Measurements from ENCODE around the gene SLC41A2.

SLC41A2 gene

DNA sequence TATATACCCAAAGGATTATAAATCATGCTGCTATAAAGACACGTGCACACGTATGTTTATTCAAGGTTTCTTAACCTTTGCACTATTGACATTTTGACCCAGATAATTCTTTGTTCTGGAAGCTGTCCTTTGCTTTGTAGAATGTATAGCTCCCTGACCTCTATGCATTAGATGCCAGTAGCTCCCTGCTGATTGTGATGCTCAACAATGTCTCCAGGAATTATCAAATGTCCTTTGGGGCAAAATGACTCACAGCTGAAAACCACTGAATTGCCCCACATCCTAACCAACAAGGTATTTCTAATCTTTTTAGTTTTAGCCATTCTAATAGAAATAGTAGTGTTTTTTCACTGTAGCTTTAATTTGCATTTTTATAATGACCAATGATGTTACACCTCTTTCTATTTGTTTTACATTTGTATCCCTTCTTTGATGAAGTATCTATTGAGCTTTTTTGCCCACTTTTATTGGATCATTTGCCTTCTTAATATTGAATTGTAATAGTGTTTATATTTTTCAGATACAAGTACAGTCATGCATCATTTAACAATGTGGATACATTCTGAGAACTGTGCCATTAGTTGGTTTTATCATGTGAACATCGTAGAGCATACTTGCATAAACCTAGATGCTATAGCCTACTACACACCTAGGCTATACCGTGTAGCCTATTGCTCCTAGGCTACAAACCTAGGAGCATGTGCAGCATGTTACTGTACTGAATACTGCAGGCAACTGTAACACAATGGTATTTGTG, 17.7 kb upstream of the SLC41A2 start:
- no peak for DNase-seq (ENCODE audit: low read depth in 1 of 2, low spot score in 1 of 2)
- in situ Hi-C loops (cut with HindIII; ENCODE audit: low pct_unique_long_range_greater_than_20kb, low sequenced_read_pairs) = no loop called here
- no peak for TF ChIP-seq JUND (IDR thresholded peaks at IDR 0.05; ENCODE audit: low read depth)

GRCh38 chr12:104974626-104975290, 16.7 kb upstream of the SLC41A2 start:
- peak in 1 of 2 experiments; percentile 50 for DNase-seq (ENCODE audit: low read depth in 1 of 2, low spot score in 1 of 2)
- no peak for TF ChIP-seq JUND (IDR thresholded peaks at IDR 0.05; ENCODE audit: low read depth)
- in situ Hi-C loops (cut with HindIII; ENCODE audit: low pct_unique_long_range_greater_than_20kb, low sequenced_read_pairs) = no loop called here

GRCh38 chr12:104973250-104973649, 15.2 kb upstream of the SLC41A2 start:
- no peak for TF ChIP-seq JUND (IDR thresholded peaks at IDR 0.05; ENCODE audit: low read depth)
- no peak for DNase-seq (ENCODE audit: low read depth in 1 of 2, low spot score in 1 of 2)
- in situ Hi-C loops (cut with HindIII; ENCODE audit: low pct_unique_long_range_greater_than_20kb, low sequenced_read_pairs) = no loop called here

GRCh38 chr12:104971306-104971705, 13.2 kb upstream of the SLC41A2 start:
- DNase-seq (ENCODE audit: low read depth in 1 of 2, low spot score in 1 of 2) = no peak
- in situ Hi-C loops (cut with HindIII; ENCODE audit: low pct_unique_long_range_greater_than_20kb, low sequenced_read_pairs) = no loop called here
- TF ChIP-seq JUND (IDR thresholded peaks at IDR 0.05; ENCODE audit: low read depth) = no peak

DNA sequence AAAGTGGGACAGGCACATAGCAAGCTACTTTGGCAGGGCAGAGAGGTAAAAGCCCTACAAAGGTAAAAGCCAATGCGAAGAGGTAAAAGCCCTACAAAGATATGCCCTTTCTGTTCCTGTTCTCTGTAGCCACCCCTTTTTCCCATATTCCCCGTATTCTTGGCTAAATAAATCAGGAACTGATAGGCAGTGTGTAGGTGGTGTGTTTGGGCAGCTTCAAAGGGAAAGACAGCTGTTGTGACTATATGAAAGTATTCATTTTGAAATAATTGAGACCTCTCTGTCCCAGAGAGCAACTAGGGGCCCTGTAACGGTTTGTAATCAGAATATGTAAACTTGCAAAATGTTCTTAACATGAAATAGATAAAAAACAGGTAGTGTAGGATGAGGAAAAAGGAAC, 11.3 kb upstream of the SLC41A2 start:
- TF ChIP-seq JUND (IDR thresholded peaks at IDR 0.05; ENCODE audit: low read depth) = no peak
- no peak for DNase-seq (ENCODE audit: low read depth in 1 of 2, low spot score in 1 of 2)
- in situ Hi-C loops (cut with HindIII; ENCODE audit: low pct_unique_long_range_greater_than_20kb, low sequenced_read_pairs) = no loop called here

GRCh38 chr12:104966677-104967076, 8.6 kb upstream of the SLC41A2 start:
- no peak for DNase-seq (ENCODE audit: low read depth in 1 of 2, low spot score in 1 of 2)
- in situ Hi-C loops (cut with HindIII; ENCODE audit: low pct_unique_long_range_greater_than_20kb, low sequenced_read_pairs) = no loop called here
- TF ChIP-seq JUND (IDR thresholded peaks at IDR 0.05; ENCODE audit: low read depth) = no peak

GRCh38 chr12:104964856-104965205, 6.7 kb upstream of the SLC41A2 start:
- TF ChIP-seq JUND (IDR thresholded peaks at IDR 0.05; ENCODE audit: low read depth) = no peak
- DNase-seq (ENCODE audit: low read depth in 1 of 2, low spot score in 1 of 2) = no peak
- in situ Hi-C loops (cut with HindIII; ENCODE audit: low pct_unique_long_range_greater_than_20kb, low sequenced_read_pairs) = no loop called here

DNA sequence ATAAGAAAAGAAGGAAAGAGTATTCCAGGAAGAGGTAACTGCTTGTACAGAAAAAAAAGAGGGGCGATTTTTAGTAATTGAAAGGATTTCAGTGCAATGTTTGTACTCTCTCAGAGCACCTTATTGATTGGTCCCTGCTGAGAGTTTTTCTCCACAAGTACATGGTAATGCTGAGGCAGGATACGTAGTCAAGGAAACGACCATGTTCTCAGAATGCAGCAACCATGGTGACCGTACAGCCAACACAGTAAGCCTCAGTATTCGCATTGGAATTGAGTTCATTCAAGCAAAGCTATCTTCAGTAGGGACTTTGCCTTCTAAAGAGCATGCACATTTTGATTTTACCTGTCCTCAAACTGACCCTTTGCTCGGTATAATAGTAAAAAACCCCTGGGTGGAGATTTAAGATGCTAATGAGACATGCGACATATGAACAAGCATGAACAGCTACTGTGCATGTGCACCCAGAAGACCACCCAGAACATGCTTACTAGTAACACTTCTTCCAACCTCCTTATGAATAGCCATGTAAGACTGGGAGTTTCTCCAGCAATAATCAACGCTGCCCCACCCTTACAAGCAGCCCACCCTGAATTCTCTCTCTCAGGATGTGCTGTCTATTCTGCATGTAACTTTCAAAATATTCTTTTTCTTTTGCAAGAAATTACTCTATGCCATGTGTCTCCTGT, 6.2 kb upstream of the SLC41A2 start:
- no peak for DNase-seq (ENCODE audit: low read depth in 1 of 2, low spot score in 1 of 2)
- TF ChIP-seq JUND (IDR thresholded peaks at IDR 0.05; ENCODE audit: low read depth) = no peak
- in situ Hi-C loops (cut with HindIII; ENCODE audit: low pct_unique_long_range_greater_than_20kb, low sequenced_read_pairs) = no loop called here

- in situ Hi-C loops (cut with HindIII; ENCODE audit: low pct_unique_long_range_greater_than_20kb, low sequenced_read_pairs) = no loop called here
- TF ChIP-seq JUND (IDR thresholded peaks at IDR 0.05; ENCODE audit: low read depth) = no peak
- no peak for DNase-seq (ENCODE audit: low read depth in 1 of 2, low spot score in 1 of 2)
These were observed 5.7 kb upstream of the SLC41A2 start for GRCh38 chr12:104963757-104964156.

- in situ Hi-C loops (cut with HindIII; ENCODE audit: low pct_unique_long_range_greater_than_20kb, low sequenced_read_pairs) = no loop called here
- no peak for TF ChIP-seq JUND (IDR thresholded peaks at IDR 0.05; ENCODE audit: low read depth)
- no peak for DNase-seq (ENCODE audit: low read depth in 1 of 2, low spot score in 1 of 2)
These were observed 2.4 kb upstream of the SLC41A2 start for GRCh38 chr12:104960464-104960863.

DNA sequence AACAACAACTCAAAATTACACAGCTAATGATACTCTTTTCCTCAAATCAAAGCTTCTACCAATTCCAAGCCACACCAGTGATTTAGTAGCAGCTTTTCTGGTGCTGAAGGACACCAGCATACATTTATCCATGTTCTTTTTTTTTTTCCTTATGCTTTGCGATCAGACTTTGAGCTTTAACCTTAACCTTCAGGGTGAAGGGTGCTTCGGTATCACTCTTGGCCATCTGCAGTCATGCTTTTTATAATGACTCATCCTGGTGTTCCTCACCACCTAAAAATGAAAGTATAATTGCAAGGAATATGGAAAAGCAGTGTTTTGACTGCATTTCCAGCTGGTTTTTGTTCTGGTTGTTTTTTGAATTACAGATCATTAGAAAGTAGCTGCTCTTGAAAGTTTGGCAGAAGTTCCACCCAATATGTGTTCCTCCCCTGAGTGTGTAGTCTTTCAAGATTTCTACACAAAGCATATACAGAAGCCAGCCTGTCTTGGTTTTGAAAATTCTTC, 1.3 kb upstream of the SLC41A2 start:
- no peak for TF ChIP-seq JUND (IDR thresholded peaks at IDR 0.05; ENCODE audit: low read depth)
- in situ Hi-C loops (cut with HindIII; ENCODE audit: low pct_unique_long_range_greater_than_20kb, low sequenced_read_pairs) = no loop called here
- DNase-seq (ENCODE audit: low read depth in 1 of 2, low spot score in 1 of 2) = no peak

GRCh38 chr12:104958805-104959334, 780 bp upstream of the SLC41A2 start:
- in situ Hi-C loops (cut with HindIII; ENCODE audit: low pct_unique_long_range_greater_than_20kb, low sequenced_read_pairs) = no loop called here
- peak in 1 of 2 experiments; percentile 79 for DNase-seq (ENCODE audit: low read depth in 1 of 2, low spot score in 1 of 2)
- TF ChIP-seq JUND (IDR thresholded peaks at IDR 0.05; ENCODE audit: low read depth) = no peak

DNA sequence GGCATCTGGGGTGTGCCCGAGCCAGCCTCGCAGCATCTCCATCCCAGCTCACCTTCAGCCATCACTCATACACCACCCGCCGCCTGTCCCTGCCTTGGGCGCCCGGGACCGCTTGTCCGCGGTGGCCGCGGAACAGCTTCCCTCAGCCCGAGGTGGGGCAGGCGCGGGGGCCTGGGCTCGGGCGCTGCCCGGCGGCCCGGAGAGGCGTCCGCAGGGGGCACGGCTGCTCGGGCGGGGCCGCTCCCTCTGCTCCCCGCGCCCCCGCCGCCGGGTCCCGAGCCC, 430 bp downstream of the SLC41A2 start:
- TF ChIP-seq JUND (IDR thresholded peaks at IDR 0.05; ENCODE audit: low read depth) = no peak
- in situ Hi-C loops (cut with HindIII; ENCODE audit: low pct_unique_long_range_greater_than_20kb, low sequenced_read_pairs) = no loop called here
- peak; percentile 39 to 45 for DNase-seq (ENCODE audit: low read depth in 1 of 2, low spot score in 1 of 2)
